8988T (cell line): ENCODE measurements around the gene ZNF784.

Source experiments
- DNase-seq: peaks from one replicate; pipeline ENCODE4 v3.0.0; 2011

Gene ZNF784

GRCh38 chr19:55642153-55643002 lies 18.0 kb upstream of the ZNF784 start:
- no peak for DNase-seq

GRCh38 chr19:55641426-55642152 lies 17.2 kb upstream of the ZNF784 start:
- no peak for DNase-seq

GRCh38 chr19:55640577-55641425 lies 16.4 kb upstream of the ZNF784 start, which contains the start of gene ZNF580:
TSS of gene ZNF580 (plus strand) at chr19:55641002. CDS start at chr19:55642509, 1,507 bp downstream.
- no peak for DNase-seq

- no peak for DNase-seq
Observed at GRCh38 chr19:55640043-55640576, 15.7 kb upstream of the ZNF784 start.

GRCh38 chr19:55638864-55639359 lies 14.5 kb upstream of the ZNF784 start:
- no peak for DNase-seq

GRCh38 chr19:55637534-55637933 lies 13.2 kb upstream of the ZNF784 start:
- no peak for DNase-seq

- no peak for DNase-seq
Observed at GRCh38 chr19:55636723-55637122, 12.4 kb upstream of the ZNF784 start.

GRCh38 chr19:55635856-55636440 lies 11.6 kb upstream of the ZNF784 start:
- DNase-seq, result no peak

GRCh38 chr19:55635334-55635717 lies 11.0 kb upstream of the ZNF784 start:
- DNase-seq, result no peak

GRCh38 chr19:55633861-55634260 lies 9.5 kb upstream of the ZNF784 start:
- DNase-seq, result no peak

- no peak for DNase-seq
Observed at GRCh38 chr19:55632463-55632834, 8.1 kb upstream of the ZNF784 start.

GRCh38 chr19:55626350-55626749 lies 2.0 kb upstream of the ZNF784 start:
- DNase-seq, result no peak

GRCh38 chr19:55625004-55625326 lies 599 bp upstream of the ZNF784 start:
- no peak for DNase-seq

- no peak for DNase-seq
Observed at GRCh38 chr19:55623561-55623960, 805 bp downstream of the ZNF784 start.

GRCh38 chr19:55623130-55623529 lies 1.2 kb downstream of the ZNF784 start:
- no peak for DNase-seq

- no peak for DNase-seq
Observed at GRCh38 chr19:55622242-55622969, 2.0 kb downstream of the ZNF784 start.

- DNase-seq, result no peak
Observed at GRCh38 chr19:55621673-55622231, 2.6 kb downstream of the ZNF784 start.

GRCh38 chr19:55621205-55621672 lies 3.1 kb downstream of the ZNF784 start:
- DNase-seq, result no peak

- DNase-seq, result no peak
Observed at GRCh38 chr19:55620410-55621204, 3.8 kb downstream of the ZNF784 start.

- no peak for DNase-seq
Observed at GRCh38 chr19:55619286-55619685, 5.1 kb downstream of the ZNF784 start.
